Pancreas (tissue), 10 donors: ENCODE measurements around the gene BTBD9. TPM values are rescaled to one million over a fixed set of nuclear protein-coding genes. Genes with fewer than 3 reads are reported as not detected.

Experiments used
- ATAC-seq, 4 donors: fragments of 200-7000 bp; cut with Tn5 transposase; one replicate each; pipeline versions ENCODE4 v1.8.0 to v1.9.1; 2020; ENCODE audit warnings: mild to moderate bottlenecking in 4 of 4, moderate library complexity in 4 of 4
- DNase-seq, 6 donors: peaks; one replicate each; pipeline ENCODE4 v3.0.0-alpha.2; 2020
- FAIRE-seq: peaks from 2 replicates; lab custom pipeline; 2012; peaks lifted over from hg19 to GRCh38; lab: Jason Lieb, UNC
- H3K27ac ChIP-seq, 4 donors: fragments of 200-600 bp; sonication (generic); 1 replicate in 3 of 4; 2 replicates in 1 of 4; pipeline versions ENCODE4 v1.5.0 to v1.8.0; 2020
- H3K27me3 ChIP-seq, 4 donors: fragments of 200-600 bp; one replicate each; pipeline ENCODE4 v1.8.0; 2021
- H3K36me3 ChIP-seq, 3 donors: fragments of 200-600 bp; sonication (generic) in 1 of 3; one replicate each; pipeline versions ENCODE4 v1.5.0 to v1.8.0; 2020 to 2021
- H3K4me1 ChIP-seq, 3 donors: fragments of 200-600 bp; one replicate each; pipeline ENCODE4 v1.8.0; 2021
- H3K4me3 ChIP-seq, 4 donors: fragments of 200-600 bp; sonication (generic) in 2 of 4; one replicate each; pipeline versions ENCODE4 v1.5.0 to v1.8.0; 2020 to 2021
- H3K9me3 ChIP-seq, 4 donors: fragments of 200-600 bp; one replicate each; pipeline ENCODE4 v1.8.0; 2021
- WGBS, 2 donors: extraction: QIAGEN DNeasy Blood & Tissue Kit; methylation state at CpG; one replicate each; pipeline ENCODE4 v1.1.7; 2013; 5-methylcytosine and 5-hydroxymethylcytosine counted together
- intact Hi-C, 3 donors: fragments of 100-400 bp; cut with DNase I; formaldehyde crosslinking; loops; one replicate each; pipeline versions ENCODE4 v1.11.1 to v1.14.2; 2022
- polyA plus RNA-seq, 2 donors: library from polyadenylated mRNA; stranded (reverse); fragments of 200-250 nt; gene quantifications; one replicate each; pipeline ENCODE4 v1.2.3, GENCODE V29; 2013
- total RNA-seq, 6 donors: library from RNA; stranded (reverse); fragmentation: NEBNext Ultra II Directional in 4 of 6; extraction: Animal tissue kit (Norgen Biotek cat#: 25700) in 4 of 6; gene quantifications; one replicate each; pipeline versions ENCODE4 v1.2.1 to v1.2.4, GENCODE V29; 2021 to 2023
- TF ChIP-seq, protein P1 (sequence below), 4 donors: fragments of 200-600 bp; sonication (generic) in 3 of 4; IDR thresholded peaks; one replicate each; pipeline versions ENCODE4 v1.5.0 to v1.8.0; 2021; ENCODE audit warnings: antibody characterized with exemption in 4 of 4
- donor health status: healthy with polysubstance abuse.
- donor health status: DM: no; HTN: no; CAD: no; lungs with moderate emphysema.
- donor health status: DM: no; HTN: no; CAD: no.
- donor health status: control.
- donor health status: control.
- donor health status: Bipolar disorder and iron deficiency.
- donor health status: DM: yes; HTN: yes; CAD: no.
- donor health status: DM: no; HTN: no; CAD: no.
- donor health status: DM: no; HTN: no; CAD: no.
- donor health status: DM: yes; HTN: yes; CAD: no.

The BTBD9 gene
- total and polyA plus RNA-seq, 8 donors: 2.2 to 11.0 (median 7.1) TPM

DNA sequence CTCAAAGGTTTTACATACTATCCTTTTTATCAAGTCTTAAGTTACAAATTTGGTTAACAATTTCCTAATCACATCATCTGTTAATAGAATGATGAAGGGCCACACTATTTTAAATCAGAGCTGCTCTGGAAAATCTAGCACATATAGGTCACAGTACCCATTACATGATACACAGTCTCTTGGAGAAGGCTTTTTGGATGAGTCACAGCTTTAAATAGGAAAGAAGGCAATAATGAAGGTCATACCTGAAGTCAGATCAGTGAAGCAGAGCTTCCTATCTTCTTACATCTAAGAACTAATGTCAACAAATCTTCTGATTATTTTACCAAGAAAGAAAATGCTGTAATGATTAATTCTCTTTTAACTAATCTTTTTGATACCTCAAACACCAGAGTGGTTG, 248.5 kb downstream of the BTBD9 start:
- no peaks in the 10 kb centered on the region for H3K27me3 ChIP-seq
- intact Hi-C loops: no loop called here
- FAIRE-seq (no peak), ATAC-seq (no peak), DNase-seq (no peak)
- H3K36me3 ChIP-seq: no peaks in the 10 kb centered on the region
- H3K4me1 ChIP-seq: peaks cover 0 to 4% (median 0%) of the 10 kb centered on the region in 3 donors
- H3K9me3 ChIP-seq: no peaks in the 10 kb centered on the region
- no peak overlapping the region for H3K4me3 ChIP-seq
- H3K27ac ChIP-seq: no peak overlapping the region
- TF ChIP-seq, protein P1, sequence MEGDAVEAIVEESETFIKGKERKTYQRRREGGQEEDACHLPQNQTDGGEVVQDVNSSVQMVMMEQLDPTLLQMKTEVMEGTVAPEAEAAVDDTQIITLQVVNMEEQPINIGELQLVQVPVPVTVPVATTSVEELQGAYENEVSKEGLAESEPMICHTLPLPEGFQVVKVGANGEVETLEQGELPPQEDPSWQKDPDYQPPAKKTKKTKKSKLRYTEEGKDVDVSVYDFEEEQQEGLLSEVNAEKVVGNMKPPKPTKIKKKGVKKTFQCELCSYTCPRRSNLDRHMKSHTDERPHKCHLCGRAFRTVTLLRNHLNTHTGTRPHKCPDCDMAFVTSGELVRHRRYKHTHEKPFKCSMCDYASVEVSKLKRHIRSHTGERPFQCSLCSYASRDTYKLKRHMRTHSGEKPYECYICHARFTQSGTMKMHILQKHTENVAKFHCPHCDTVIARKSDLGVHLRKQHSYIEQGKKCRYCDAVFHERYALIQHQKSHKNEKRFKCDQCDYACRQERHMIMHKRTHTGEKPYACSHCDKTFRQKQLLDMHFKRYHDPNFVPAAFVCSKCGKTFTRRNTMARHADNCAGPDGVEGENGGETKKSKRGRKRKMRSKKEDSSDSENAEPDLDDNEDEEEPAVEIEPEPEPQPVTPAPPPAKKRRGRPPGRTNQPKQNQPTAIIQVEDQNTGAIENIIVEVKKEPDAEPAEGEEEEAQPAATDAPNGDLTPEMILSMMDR (IDR thresholded peaks at IDR 0.05): no peak

- Histone ChIP-seq H3K27ac (no peak overlapping the region), H3K27me3 (no peaks in the 10 kb centered on the region), H3K4me1 (peaks cover 0 to 4% (median 0%) of the 10 kb centered on the region in 3 donors), H3K4me3 (no peak overlapping the region), H3K9me3 (no peaks in the 10 kb centered on the region), H3K36me3 (no peaks in the 10 kb centered on the region)
- TF ChIP-seq, protein P1 (IDR thresholded peaks at IDR 0.05): no peak
- no peak for FAIRE-seq
- DNase-seq: no peak
- no peak for ATAC-seq
- intact Hi-C loops: no loop called here
- WGBS, 2 donors: 90 to 95% methylated on average over 5 of the region's 5 CpGs
Measured at GRCh38 chr6:38389875-38390274, 249.9 kb downstream of the BTBD9 start.

GRCh38 chr6:38387971-38388370, 251.8 kb downstream of the BTBD9 start:
- no peaks in the 10 kb centered on the region for H3K27me3 ChIP-seq
- H3K4me3 ChIP-seq: no peak overlapping the region
- no peak for DNase-seq

GRCh38 chr6:38387461-38387860, 252.3 kb downstream of the BTBD9 start:
- intact Hi-C loops: no loop called here
- no peak for FAIRE-seq
- Histone ChIP-seq H3K4me3 (no peak overlapping the region), H3K9me3 (no peaks in the 10 kb centered on the region), H3K27ac (no peak overlapping the region), H3K36me3 (no peaks in the 10 kb centered on the region), H3K4me1 (peaks cover 0 to 4% (median 0%) of the 10 kb centered on the region in 3 donors), H3K27me3 (no peaks in the 10 kb centered on the region)
- ATAC-seq: no peak
- WGBS, 2 donors: 95 to 100% methylated on average over 2 of the region's 2 CpGs
- TF ChIP-seq, protein P1 (IDR thresholded peaks at IDR 0.05): no peak
- no peak for DNase-seq

More at GRCh38 chr6:38387971-38388370, 251.8 kb downstream of the BTBD9 start:
- Histone ChIP-seq H3K36me3 (no peaks in the 10 kb centered on the region), H3K4me1 (peaks cover 0 to 4% (median 0%) of the 10 kb centered on the region in 3 donors), H3K27ac (no peak overlapping the region), H3K9me3 (no peaks in the 10 kb centered on the region)
- FAIRE-seq (no peak), ATAC-seq (peak in 1 of 4 donors; percentile 51)
- intact Hi-C loops: no loop called here
- TF ChIP-seq, protein P1 (IDR thresholded peaks at IDR 0.05): no peak

GRCh38 chr6:38378801-38379200, 260.9 kb downstream of the BTBD9 start:
- H3K36me3 ChIP-seq: no peaks in the 10 kb centered on the region
- no peak for DNase-seq
- H3K9me3 ChIP-seq: no peaks in the 10 kb centered on the region
- H3K4me3 ChIP-seq: no peak overlapping the region
- FAIRE-seq: no peak
- H3K27me3 ChIP-seq: no peaks in the 10 kb centered on the region
- no peak for ATAC-seq
- WGBS, 2 donors: 90 to 93% methylated on average over 7 of the region's 7 CpGs
- intact Hi-C loops: no loop called here
- TF ChIP-seq, protein P1 (IDR thresholded peaks at IDR 0.05): no peak
- H3K4me1 ChIP-seq: no peaks in the 10 kb centered on the region
- no peak overlapping the region for H3K27ac ChIP-seq
